HL-60 (cell line): Measurements from ENCODE around the gene TNXB.

Experiments used
- CTCF ChIP-seq: IDR thresholded peaks from one replicate; pipeline ENCODE4 v1.5.1; 2011; ENCODE audit warnings: low read length, control low read depth, inconsistent platforms; ENCODE audit not compliant: insufficient read depth
- GABPA ChIP-seq: IDR thresholded peaks from 2 replicates; pipeline ENCODE4 v1.6.1; 2012; ENCODE audit warnings: low read depth
- REST ChIP-seq: IDR thresholded peaks from 2 replicates; pipeline ENCODE4 v1.6.1; 2012; ENCODE audit warnings: low read depth; ENCODE audit not compliant: insufficient replicate concordance

GRCh38 chr6:32112431-32112980, 3.4 kb upstream of the TNXB start:
- TF ChIP-seq CTCF (no peak), GABPA (no peak), REST (no peak)
